ENCODE results near the gene DSG1. TPM values are rescaled to one million over a fixed set of nuclear protein-coding genes. Genes with fewer than 3 reads are reported as not detected.

DSG1 gene
- total RNA-seq, 4 donors from 2014 or later, result not detected

DNA sequence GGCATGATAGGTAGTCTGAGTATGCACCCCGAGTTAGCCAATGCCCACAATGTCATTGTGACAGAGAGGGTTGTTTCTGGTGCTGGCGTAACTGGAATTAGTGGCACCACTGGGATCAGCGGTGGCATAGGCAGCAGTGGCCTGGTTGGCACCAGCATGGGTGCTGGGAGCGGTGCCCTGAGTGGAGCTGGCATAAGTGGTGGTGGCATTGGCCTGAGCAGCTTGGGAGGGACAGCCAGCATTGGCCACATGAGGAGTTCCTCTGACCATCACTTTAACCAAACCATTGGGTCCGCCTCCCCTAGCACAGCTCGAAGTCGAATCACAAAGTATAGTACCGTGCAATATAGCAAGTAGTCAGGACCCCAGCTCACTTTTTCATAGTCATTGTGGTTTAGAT lies 37.0 kb downstream of the DSG1 start:
- Histone ChIP-seq H3K36me3 (no peaks in the 10 kb centered on the region), H3K4me1 (no peaks in the 10 kb centered on the region), H3K27ac (replicated peaks in 1 of 4) (no peak overlapping the region), H3K27me3 (no peaks in the 10 kb centered on the region), H3K9me3 (no peaks in the 10 kb centered on the region), H3K4me3 (no peak overlapping the region)
- WGBS, result 86% methylated on average over 8 of the region's 8 CpGs
- no peak for DNase-seq (ENCODE audit: extremely low spot score)
- intact Hi-C loops (cut with DNase I), result no loop called here
- TF ChIP-seq EP300 (IDR thresholded peaks at IDR 0.05), result no peak
- no peak for TF ChIP-seq POLR2AphosphoS5 (IDR thresholded peaks at IDR 0.05)
- no peak for TF ChIP-seq POLR2A (IDR thresholded peaks at IDR 0.05; ENCODE audit: low read depth)
- TF ChIP-seq, protein P1, sequence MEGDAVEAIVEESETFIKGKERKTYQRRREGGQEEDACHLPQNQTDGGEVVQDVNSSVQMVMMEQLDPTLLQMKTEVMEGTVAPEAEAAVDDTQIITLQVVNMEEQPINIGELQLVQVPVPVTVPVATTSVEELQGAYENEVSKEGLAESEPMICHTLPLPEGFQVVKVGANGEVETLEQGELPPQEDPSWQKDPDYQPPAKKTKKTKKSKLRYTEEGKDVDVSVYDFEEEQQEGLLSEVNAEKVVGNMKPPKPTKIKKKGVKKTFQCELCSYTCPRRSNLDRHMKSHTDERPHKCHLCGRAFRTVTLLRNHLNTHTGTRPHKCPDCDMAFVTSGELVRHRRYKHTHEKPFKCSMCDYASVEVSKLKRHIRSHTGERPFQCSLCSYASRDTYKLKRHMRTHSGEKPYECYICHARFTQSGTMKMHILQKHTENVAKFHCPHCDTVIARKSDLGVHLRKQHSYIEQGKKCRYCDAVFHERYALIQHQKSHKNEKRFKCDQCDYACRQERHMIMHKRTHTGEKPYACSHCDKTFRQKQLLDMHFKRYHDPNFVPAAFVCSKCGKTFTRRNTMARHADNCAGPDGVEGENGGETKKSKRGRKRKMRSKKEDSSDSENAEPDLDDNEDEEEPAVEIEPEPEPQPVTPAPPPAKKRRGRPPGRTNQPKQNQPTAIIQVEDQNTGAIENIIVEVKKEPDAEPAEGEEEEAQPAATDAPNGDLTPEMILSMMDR (IDR thresholded peaks at IDR 0.05), result no peak

DNA sequence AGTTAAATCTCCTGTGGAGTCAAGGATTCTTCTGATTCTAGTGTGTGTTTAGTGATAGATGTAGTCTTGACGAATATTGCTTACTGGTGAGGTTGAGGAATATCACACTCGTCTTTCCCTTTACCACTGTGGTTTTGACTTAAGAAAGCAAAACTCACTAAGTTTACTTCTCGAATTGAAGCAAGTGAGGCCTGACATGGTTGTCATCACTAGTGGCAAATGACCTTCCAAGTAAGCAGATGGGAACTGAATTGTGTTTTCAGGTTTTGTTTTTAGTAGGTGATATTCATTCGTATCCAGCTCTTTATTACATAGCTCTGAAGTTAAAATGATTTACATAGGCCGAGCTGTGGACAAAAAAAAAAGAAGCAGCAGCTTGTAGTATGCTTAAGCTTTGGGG lies 38.1 kb downstream of the DSG1 start:
- Histone ChIP-seq H3K4me3 (no peak overlapping the region), H3K9me3 (no peaks in the 10 kb centered on the region), H3K4me1 (no peaks in the 10 kb centered on the region), H3K27me3 (no peaks in the 10 kb centered on the region), H3K36me3 (no peaks in the 10 kb centered on the region), H3K27ac (replicated peaks in 1 of 4) (no peak overlapping the region)
- intact Hi-C loops (cut with DNase I), result no loop called here
- 80% methylated on average over 5 of the region's 5 CpGs for WGBS
- no peak for DNase-seq (ENCODE audit: extremely low spot score)
- no peak for TF ChIP-seq POLR2AphosphoS5 (IDR thresholded peaks at IDR 0.05)
- TF ChIP-seq, protein P1 (IDR thresholded peaks at IDR 0.05), result no peak
- no peak for TF ChIP-seq EP300 (IDR thresholded peaks at IDR 0.05)
- no peak for TF ChIP-seq POLR2A (IDR thresholded peaks at IDR 0.05; ENCODE audit: low read depth)

DNA sequence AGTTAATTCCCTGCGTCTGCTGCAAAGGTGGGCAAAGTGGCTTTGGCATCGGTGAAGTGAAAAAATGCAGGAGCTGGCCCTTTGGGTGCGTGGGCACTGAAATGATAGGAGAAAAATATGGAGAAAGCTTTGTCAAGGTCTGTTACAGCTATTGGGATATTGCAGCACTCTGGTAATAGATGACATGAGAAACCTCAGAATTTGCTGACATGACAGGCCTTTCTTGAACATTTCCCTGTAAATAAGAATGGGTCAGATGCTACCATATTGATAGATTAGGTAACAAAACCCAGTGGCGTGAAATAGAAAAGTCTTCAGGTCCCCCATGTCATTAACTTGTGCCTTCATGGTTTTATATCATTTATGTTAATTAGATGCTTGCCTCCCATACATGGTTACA lies 46.2 kb downstream of the DSG1 start:
- Histone ChIP-seq H3K4me3 (no peak overlapping the region), H3K36me3 (no peaks in the 10 kb centered on the region), H3K9me3 (no peaks in the 10 kb centered on the region), H3K4me1 (no peaks in the 10 kb centered on the region), H3K27me3 (no peaks in the 10 kb centered on the region), H3K27ac (replicated peaks in 1 of 4) (no peak overlapping the region)
- 91% methylated on average over 4 of the region's 4 CpGs for WGBS
- TF ChIP-seq EP300 (IDR thresholded peaks at IDR 0.05) (no peak), POLR2A (IDR thresholded peaks at IDR 0.05; ENCODE audit: low read depth) (no peak), POLR2AphosphoS5 (IDR thresholded peaks at IDR 0.05) (no peak)
- TF ChIP-seq, protein P1 (IDR thresholded peaks at IDR 0.05), result no peak
- no peak for DNase-seq (ENCODE audit: extremely low spot score)
- intact Hi-C loops (cut with DNase I), result no loop called here

DNA sequence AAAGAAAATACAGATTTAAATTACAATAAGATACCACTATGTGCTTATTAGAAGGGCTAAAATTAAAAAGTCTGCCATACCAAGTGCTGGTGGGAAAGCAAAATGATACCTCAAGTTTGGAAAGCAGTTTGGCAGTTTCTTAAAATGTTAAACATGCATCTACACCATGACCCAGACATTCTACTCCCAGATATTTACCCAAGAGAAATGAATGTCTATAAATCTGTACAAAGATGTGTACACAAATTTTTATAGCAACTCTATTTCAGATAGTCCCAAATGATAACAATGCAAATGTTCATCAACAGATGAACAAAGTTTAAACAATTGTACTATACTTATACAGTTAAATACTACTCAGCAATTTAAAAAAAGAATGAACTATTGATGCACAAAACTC lies 51.5 kb downstream of the DSG1 start:
- Histone ChIP-seq H3K27ac (replicated peaks in 1 of 4) (no peak overlapping the region), H3K9me3 (no peaks in the 10 kb centered on the region), H3K4me3 (no peak overlapping the region), H3K27me3 (peaks cover 0 to 2% (median 0%) of the 10 kb centered on the region in 4 donors), H3K4me1 (no peaks in the 10 kb centered on the region), H3K36me3 (no peaks in the 10 kb centered on the region)
- no peak for DNase-seq (ENCODE audit: extremely low spot score)
- intact Hi-C loops (cut with DNase I), result no loop called here
- TF ChIP-seq, protein P1 (IDR thresholded peaks at IDR 0.05), result no peak
- no peak for TF ChIP-seq POLR2A (IDR thresholded peaks at IDR 0.05; ENCODE audit: low read depth)
- TF ChIP-seq POLR2AphosphoS5 (IDR thresholded peaks at IDR 0.05), result no peak
- no peak for TF ChIP-seq EP300 (IDR thresholded peaks at IDR 0.05)

DNA sequence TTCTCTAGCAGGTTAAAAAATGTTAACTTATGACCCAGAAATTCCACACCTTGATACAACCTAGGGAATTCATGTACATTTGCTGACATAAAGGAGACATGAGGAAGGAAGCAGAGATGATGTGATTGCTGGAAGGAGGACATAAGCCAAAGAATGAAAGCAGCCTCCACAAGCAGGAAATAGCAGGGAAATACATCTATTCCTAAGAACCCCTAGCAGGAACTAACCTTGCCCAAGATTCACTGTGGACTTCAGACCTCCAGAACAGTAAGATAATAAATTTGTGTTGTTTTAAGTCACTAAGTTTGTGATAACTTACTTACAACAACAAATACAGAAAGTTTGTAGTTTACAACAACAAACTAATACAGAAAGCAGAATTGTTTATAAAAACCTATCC lies 54.0 kb downstream of the DSG1 start:
- TF ChIP-seq POLR2AphosphoS5 (IDR thresholded peaks at IDR 0.05) (no peak), EP300 (IDR thresholded peaks at IDR 0.05) (no peak), POLR2A (IDR thresholded peaks at IDR 0.05; ENCODE audit: low read depth) (no peak)
- TF ChIP-seq, protein P1 (IDR thresholded peaks at IDR 0.05), result no peak
- Histone ChIP-seq H3K27me3 (peaks cover 0 to 3% (median 0%) of the 10 kb centered on the region in 4 donors), H3K9me3 (no peaks in the 10 kb centered on the region), H3K27ac (replicated peaks in 1 of 4) (no peak overlapping the region), H3K4me1 (no peaks in the 10 kb centered on the region), H3K4me3 (no peak overlapping the region), H3K36me3 (no peaks in the 10 kb centered on the region)
- intact Hi-C loops (cut with DNase I), result no loop called here
- DNase-seq (ENCODE audit: extremely low spot score), result no peak

Data from esophagus muscularis mucosa (tissue), 4 donors.